ENCODE data around the gene ASTN2. TPM values are rescaled to one million over a fixed set of nuclear protein-coding genes. Genes with fewer than 3 reads are reported as not detected.

The ASTN2 gene
- total RNA-seq, 1 donor from 2014 or later: 0.53 TPM

GRCh38 chr9:117081641-117082317, 333.1 kb downstream of the ASTN2 start:
- no peak for TF ChIP-seq CTCF (IDR thresholded peaks at IDR 0.05; ENCODE audit: insufficient read depth, low read length, severe bottlenecking)
- DNase-seq (ENCODE audit: low read depth): no peak
- H3K27me3 ChIP-seq (ENCODE audit: control insufficient read depth, insufficient read depth, low read length): no peaks in the 10 kb centered on the region
- H3K4me3 ChIP-seq (ENCODE audit: low read depth, low read length): no peak overlapping the region
- FAIRE-seq: no peak
- H3K36me3 ChIP-seq (ENCODE audit: control insufficient read depth, insufficient read depth, low read length): no peaks in the 10 kb centered on the region

- TF ChIP-seq CTCF (IDR thresholded peaks at IDR 0.05; ENCODE audit: insufficient read depth, low read length, severe bottlenecking): no peak
- DNase-seq (ENCODE audit: low read depth): no peak
- H3K4me3 ChIP-seq (ENCODE audit: low read depth, low read length): no peak overlapping the region
- no peak for FAIRE-seq
- no peaks in the 10 kb centered on the region for H3K27me3 ChIP-seq (ENCODE audit: control insufficient read depth, insufficient read depth, low read length)
- H3K36me3 ChIP-seq (ENCODE audit: control insufficient read depth, insufficient read depth, low read length): no peaks in the 10 kb centered on the region
These were observed 334.0 kb downstream of the ASTN2 start for GRCh38 chr9:117080765-117081390.

- DNase-seq (ENCODE audit: low read depth): no peak
- no peak for TF ChIP-seq CTCF (IDR thresholded peaks at IDR 0.05; ENCODE audit: insufficient read depth, low read length, severe bottlenecking)
- Histone ChIP-seq H3K4me3 (ENCODE audit: low read depth, low read length) (no peak overlapping the region), H3K36me3 (ENCODE audit: control insufficient read depth, insufficient read depth, low read length) (no peaks in the 10 kb centered on the region), H3K27me3 (ENCODE audit: control insufficient read depth, insufficient read depth, low read length) (no peaks in the 10 kb centered on the region)
- FAIRE-seq: no peak
These were observed 338.1 kb downstream of the ASTN2 start for GRCh38 chr9:117076571-117077290.

- no peaks in the 10 kb centered on the region for H3K27me3 ChIP-seq (ENCODE audit: control insufficient read depth, insufficient read depth, low read length)
- FAIRE-seq: no peak
- DNase-seq (ENCODE audit: low read depth): peak; percentile 74
- H3K4me3 ChIP-seq (ENCODE audit: low read depth, low read length): no peak overlapping the region
- no peaks in the 10 kb centered on the region for H3K36me3 ChIP-seq (ENCODE audit: control insufficient read depth, insufficient read depth, low read length)
- no peak for TF ChIP-seq CTCF (IDR thresholded peaks at IDR 0.05; ENCODE audit: insufficient read depth, low read length, severe bottlenecking)
These were observed 339.2 kb downstream of the ASTN2 start for GRCh38 chr9:117075636-117076035.

- TF ChIP-seq CTCF (IDR thresholded peaks at IDR 0.05; ENCODE audit: insufficient read depth, low read length, severe bottlenecking): no peak
- Histone ChIP-seq H3K27me3 (ENCODE audit: control insufficient read depth, insufficient read depth, low read length) (no peaks in the 10 kb centered on the region), H3K36me3 (ENCODE audit: control insufficient read depth, insufficient read depth, low read length) (no peaks in the 10 kb centered on the region), H3K4me3 (ENCODE audit: low read depth, low read length) (no peak overlapping the region)
- FAIRE-seq: no peak
- DNase-seq (ENCODE audit: low read depth): peak; percentile 26
These were observed 339.9 kb downstream of the ASTN2 start for GRCh38 chr9:117074784-117075520.

Data from bronchial epithelial cell (primary cell).